Renal pelvis (tissue), 4 donors: Measurements from ENCODE around the gene MCM3AP. TPM values are rescaled to one million over a fixed set of nuclear protein-coding genes. Genes with fewer than 3 reads are reported as not detected.

Experiments
- DNase-seq: peaks from one replicate; pipeline ENCODE4 v3.0.0-alpha.2; 2013
- polyA plus RNA-seq, 3 donors: library from polyadenylated mRNA; unstranded; fragments of 120-200 nt; gene quantifications; one replicate each; pipeline ENCODE4 v1.2.1, GENCODE V29; 2013; ENCODE audit not compliant: insufficient read length in 3 of 3

MCM3AP gene
- polyA plus RNA-seq, 3 donors: 79.3 to 114 (median 105) TPM

GRCh38 chr21:46189959-46190490 lies 95.4 kb downstream of the MCM3AP start:
- DNase-seq: no peak

GRCh38 chr21:46189213-46189958 lies 96.0 kb downstream of the MCM3AP start:
- DNase-seq: no peak

- no peak for DNase-seq
These were observed 96.9 kb downstream of the MCM3AP start for GRCh38 chr21:46188226-46189212.

GRCh38 chr21:46187814-46188213 lies 97.6 kb downstream of the MCM3AP start:
- DNase-seq: no peak

GRCh38 chr21:46187261-46187660 lies 98.2 kb downstream of the MCM3AP start:
- no peak for DNase-seq

- no peak for DNase-seq
These were observed 99.7 kb downstream of the MCM3AP start for GRCh38 chr21:46185716-46186115.

Other genes with a start within 250 kb of the MCM3AP start
- 100 to 1,000 TPM; 171 to 264 (median 225) TPM for gene COL6A2, start 187.5 kb downstream of the MCM3AP start, polyA plus RNA-seq
- 10 to 100 TPM; 40.3 to 61.9 (median 45.0) TPM for gene FTCD, start 130.0 kb downstream of the MCM3AP start, polyA plus RNA-seq
- gene SPATC1L, start 101.2 kb downstream of the MCM3AP start, polyA plus RNA-seq: 10 to 100 TPM; 12.3 to 18.0 (median 18.0) TPM
- gene LSS, start 56.8 kb downstream of the MCM3AP start, polyA plus RNA-seq: 10 to 100 TPM; 33.9 to 58.9 (median 52.0) TPM
- gene YBEY, start 731 bp upstream of the MCM3AP start, polyA plus RNA-seq: 10 to 100 TPM; 19.1 to 22.4 (median 19.6) TPM
- gene C21orf58, start 38.3 kb upstream of the MCM3AP start, polyA plus RNA-seq: 10 to 100 TPM; 12.4 to 21.9 (median 17.4) TPM
- gene PCNT, start 38.5 kb upstream of the MCM3AP start, polyA plus RNA-seq: 10 to 100 TPM; 36.0 to 45.5 (median 40.3) TPM
- 10 to 100 TPM; 24.3 to 49.6 (median 47.5) TPM for gene DIP2A, start 173.3 kb upstream of the MCM3AP start, polyA plus RNA-seq